ENCODE measurements around the gene WFDC6.

The WFDC6 gene

DNA sequence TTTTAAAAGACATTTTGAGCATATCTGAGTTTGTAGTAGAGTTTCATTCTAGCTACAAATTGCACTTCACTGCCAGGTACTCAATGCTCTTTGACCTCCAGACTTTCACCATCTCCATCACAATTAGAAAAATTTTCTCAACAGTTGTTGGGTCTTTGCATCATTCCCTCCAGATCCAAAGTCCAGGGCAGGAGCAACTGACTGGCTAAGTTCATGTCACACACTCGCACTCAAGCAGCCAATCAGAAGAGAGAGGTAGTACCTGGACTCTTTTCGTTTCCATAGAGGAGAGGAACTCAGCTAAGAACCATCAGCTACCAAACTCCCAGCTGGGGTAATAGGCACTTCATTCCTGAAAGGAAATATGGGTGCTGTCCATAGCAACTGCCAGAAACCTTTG lies 32.9 kb downstream of the WFDC6 start:
- H3K27ac ChIP-seq (ENCODE audit: extremely low read depth, low read depth, low read length): no peak overlapping the region
- no peaks in the 10 kb centered on the region for H3K4me1 ChIP-seq (ENCODE audit: control insufficient read depth, insufficient read depth, low read length)
- H3K9me3 ChIP-seq (ENCODE audit: control insufficient read depth, insufficient read depth, low read depth, low read length): no peaks in the 10 kb centered on the region
- TF ChIP-seq, protein P1, sequence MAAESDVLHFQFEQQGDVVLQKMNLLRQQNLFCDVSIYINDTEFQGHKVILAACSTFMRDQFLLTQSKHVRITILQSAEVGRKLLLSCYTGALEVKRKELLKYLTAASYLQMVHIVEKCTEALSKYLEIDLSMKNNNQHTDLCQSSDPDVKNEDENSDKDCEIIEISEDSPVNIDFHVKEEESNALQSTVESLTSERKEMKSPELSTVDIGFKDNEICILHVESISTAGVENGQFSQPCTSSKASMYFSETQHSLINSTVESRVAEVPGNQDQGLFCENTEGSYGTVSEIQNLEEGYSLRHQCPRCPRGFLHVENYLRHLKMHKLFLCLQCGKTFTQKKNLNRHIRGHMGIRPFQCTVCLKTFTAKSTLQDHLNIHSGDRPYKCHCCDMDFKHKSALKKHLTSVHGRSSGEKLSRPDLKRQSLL (tag by site-specific recombination; IDR thresholded peaks at IDR 0.05): no peak
- TF ChIP-seq, protein P2, sequence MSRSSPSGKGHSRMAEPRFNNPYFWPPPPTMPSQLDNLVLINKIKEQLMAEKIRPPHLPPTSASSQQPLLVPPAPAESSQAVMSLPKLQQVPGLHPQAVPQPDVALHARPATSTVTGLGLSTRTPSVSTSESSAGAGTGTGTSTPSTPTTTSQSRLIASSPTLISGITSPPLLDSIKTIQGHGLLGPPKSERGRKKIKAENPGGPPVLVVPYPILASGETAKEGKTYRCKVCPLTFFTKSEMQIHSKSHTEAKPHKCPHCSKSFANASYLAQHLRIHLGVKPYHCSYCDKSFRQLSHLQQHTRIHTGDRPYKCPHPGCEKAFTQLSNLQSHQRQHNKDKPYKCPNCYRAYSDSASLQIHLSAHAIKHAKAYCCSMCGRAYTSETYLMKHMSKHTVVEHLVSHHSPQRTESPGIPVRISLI (tag by site-specific recombination; IDR thresholded peaks at IDR 0.05): no peak
- TF ChIP-seq ZNF660 (tag by site-specific recombination; IDR thresholded peaks at IDR 0.05) (no peak), BCL11B (tag by site-specific recombination; IDR thresholded peaks at IDR 0.05; ENCODE audit: low read depth) (no peak), GLI2 (tag by site-specific recombination; IDR thresholded peaks at IDR 0.05; ENCODE audit: borderline replicate concordance, low read depth) (no peak), ZNF423 (tag by site-specific recombination; IDR thresholded peaks at IDR 0.05) (no peak), SP3 (tag by site-specific recombination; IDR thresholded peaks at IDR 0.05) (no peak), SCRT1 (tag by site-specific recombination; IDR thresholded peaks at IDR 0.05; ENCODE audit: borderline replicate concordance) (no peak), ZNF114 (tag by site-specific recombination; IDR thresholded peaks at IDR 0.05) (no peak), ZNF76 (tag by site-specific recombination; IDR thresholded peaks at IDR 0.05; ENCODE audit: borderline replicate concordance, low read depth) (no peak)
- CTCF ChIA-PET: no interaction called here
- no peak overlapping the region for H3K4me3 ChIP-seq (ENCODE audit: low read depth, low read length)
- no peaks in the 10 kb centered on the region for H3K36me3 ChIP-seq (ENCODE audit: control insufficient read depth in 2 of 2, insufficient read depth in 1 of 2, low read length in 2 of 2)
- POLR2A ChIA-PET: no interaction called here

DNA sequence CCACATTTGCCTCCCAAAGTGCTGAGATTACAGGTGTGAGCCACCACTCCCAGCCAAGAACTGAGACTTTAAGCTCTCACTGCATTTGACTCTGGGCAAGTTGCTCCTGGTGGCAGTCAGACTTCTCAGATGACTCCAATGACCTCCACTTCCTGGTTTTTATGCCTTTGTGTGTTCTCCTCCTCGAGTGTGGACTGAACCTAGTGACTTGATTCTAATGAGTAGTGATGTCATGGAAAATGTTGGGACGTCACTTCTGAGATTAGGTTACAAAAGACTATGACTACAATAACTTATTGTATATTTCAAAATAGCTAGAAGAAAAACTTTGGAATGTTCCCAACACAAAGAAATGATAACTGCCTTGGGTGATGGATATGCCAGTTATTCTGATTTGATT lies 35.9 kb downstream of the WFDC6 start:
- Histone ChIP-seq H3K27ac (ENCODE audit: extremely low read depth, low read depth, low read length) (no peak overlapping the region), H3K9me3 (ENCODE audit: control insufficient read depth, insufficient read depth, low read depth, low read length) (no peaks in the 10 kb centered on the region), H3K4me1 (ENCODE audit: control insufficient read depth, insufficient read depth, low read length) (no peaks in the 10 kb centered on the region), H3K4me3 (ENCODE audit: low read depth, low read length) (no peak overlapping the region), H3K36me3 (ENCODE audit: control insufficient read depth in 2 of 2, insufficient read depth in 1 of 2, low read length in 2 of 2) (no peaks in the 10 kb centered on the region)
- no peak for TF ChIP-seq ZIC2 (tag by site-specific recombination; IDR thresholded peaks at IDR 0.05)
- TF ChIP-seq, protein P3, sequence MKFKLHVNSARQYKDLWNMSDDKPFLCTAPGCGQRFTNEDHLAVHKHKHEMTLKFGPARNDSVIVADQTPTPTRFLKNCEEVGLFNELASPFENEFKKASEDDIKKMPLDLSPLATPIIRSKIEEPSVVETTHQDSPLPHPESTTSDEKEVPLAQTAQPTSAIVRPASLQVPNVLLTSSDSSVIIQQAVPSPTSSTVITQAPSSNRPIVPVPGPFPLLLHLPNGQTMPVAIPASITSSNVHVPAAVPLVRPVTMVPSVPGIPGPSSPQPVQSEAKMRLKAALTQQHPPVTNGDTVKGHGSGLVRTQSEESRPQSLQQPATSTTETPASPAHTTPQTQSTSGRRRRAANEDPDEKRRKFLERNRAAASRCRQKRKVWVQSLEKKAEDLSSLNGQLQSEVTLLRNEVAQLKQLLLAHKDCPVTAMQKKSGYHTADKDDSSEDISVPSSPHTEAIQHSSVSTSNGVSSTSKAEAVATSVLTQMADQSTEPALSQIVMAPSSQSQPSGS (tag by site-specific recombination; IDR thresholded peaks at IDR 0.05; ENCODE audit: low read depth): 0 out of 2 replicates have a peak, but pooled peaks have one; percentile 9
- POLR2A ChIA-PET: no interaction called here
- CTCF ChIA-PET: interaction anchor here (0.7 to 1.0 kb wide), 2 partner anchors 130 to 202 kb away, joined by 3 read pairs; no protein-coding TSS in a partner anchor

DNA sequence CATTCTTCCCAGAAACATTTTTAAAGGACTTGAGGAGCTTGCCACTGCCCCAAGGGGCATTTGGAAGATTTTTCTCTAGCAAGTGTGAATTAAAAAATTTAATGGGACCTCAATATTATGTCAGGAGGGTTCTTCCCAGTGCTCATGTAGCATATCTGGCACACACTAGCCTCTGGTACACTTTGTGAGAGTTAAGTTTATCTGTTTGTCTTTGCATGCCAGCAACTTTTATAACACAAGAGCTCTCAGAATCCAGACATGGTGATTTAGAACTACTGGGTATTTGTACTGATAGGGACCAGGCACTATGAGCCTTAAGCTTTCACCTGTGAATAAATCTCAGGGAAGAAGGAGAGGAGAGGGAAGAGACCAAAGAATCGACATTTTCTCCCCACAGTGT lies 36.7 kb downstream of the WFDC6 start:
- ChIA-PET POLR2A (no interaction called here), CTCF (interaction anchor here (0.6 to 1.0 kb wide), 5 partner anchors 15 to 324 kb away, joined by 3 read pairs; no protein-coding TSS in a partner anchor)
- Histone ChIP-seq H3K36me3 (ENCODE audit: control insufficient read depth in 2 of 2, insufficient read depth in 1 of 2, low read length in 2 of 2) (no peaks in the 10 kb centered on the region), H3K9me3 (ENCODE audit: control insufficient read depth, insufficient read depth, low read depth, low read length) (no peaks in the 10 kb centered on the region), H3K4me1 (ENCODE audit: control insufficient read depth, insufficient read depth, low read length) (no peaks in the 10 kb centered on the region), H3K27ac (ENCODE audit: extremely low read depth, low read depth, low read length) (no peak overlapping the region), H3K4me3 (ENCODE audit: low read depth, low read length) (no peak overlapping the region)
- TF ChIP-seq IKZF3 (tag by site-specific recombination; IDR thresholded peaks at IDR 0.05): no peak

DNA sequence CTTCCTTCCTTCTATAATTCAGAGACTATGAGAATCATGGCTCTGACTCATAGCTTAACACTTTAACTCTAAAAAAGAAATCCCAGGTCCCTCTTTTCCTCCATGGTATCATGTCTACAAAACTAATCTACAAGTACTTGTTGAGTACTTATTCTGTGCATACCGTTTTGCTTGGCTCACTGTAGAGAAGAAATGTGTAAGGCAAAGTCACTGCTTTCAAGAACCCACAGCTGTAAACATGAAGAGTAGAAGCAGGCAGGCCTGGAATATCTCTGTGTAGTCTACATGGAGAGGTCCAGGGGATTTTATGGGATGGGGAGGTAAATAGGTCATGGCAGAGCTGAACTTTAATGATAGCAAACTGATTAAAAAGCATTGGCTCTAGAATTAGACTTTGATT lies 37.7 kb downstream of the WFDC6 start:
- CTCF ChIA-PET: interaction anchor here (0.7 kb wide), 1 partner anchor 339 kb away, joined by 3 read pairs; no protein-coding TSS in a partner anchor
- Histone ChIP-seq H3K36me3 (ENCODE audit: control insufficient read depth in 2 of 2, insufficient read depth in 1 of 2, low read length in 2 of 2) (no peaks in the 10 kb centered on the region), H3K4me3 (ENCODE audit: low read depth, low read length) (no peak overlapping the region), H3K4me1 (ENCODE audit: control insufficient read depth, insufficient read depth, low read length) (no peaks in the 10 kb centered on the region), H3K27ac (ENCODE audit: extremely low read depth, low read depth, low read length) (no peak overlapping the region), H3K9me3 (ENCODE audit: control insufficient read depth, insufficient read depth, low read depth, low read length) (no peaks in the 10 kb centered on the region)
- TF ChIP-seq ZEB2 (tag by site-specific recombination; IDR thresholded peaks at IDR 0.05) (no peak), SCRT2 (tag by site-specific recombination; IDR thresholded peaks at IDR 0.05) (peak; percentile 83)
- POLR2A ChIA-PET: no interaction called here
